Sigmoid colon (tissue), 7 donors: Measurements from ENCODE around the gene IGF2BP2. TPM values are rescaled to one million over a fixed set of nuclear protein-coding genes. Genes with fewer than 3 reads are reported as not detected.

Experiments
- DNase-seq: peaks from one replicate; pipeline ENCODE4 v3.0.0-alpha.2; 2019
- H3K27ac ChIP-seq, 4 donors: fragments of 200-600 bp; sonication (generic); one replicate each; pipeline ENCODE4 v1.5.1; 2016 to 2019; ENCODE audit warnings: mild to moderate bottlenecking in 1 of 4
- H3K27me3 ChIP-seq, 3 donors: fragments of 200-600 bp; sonication (generic); one replicate each; pipeline ENCODE4 v1.5.1; 2019; ENCODE audit warnings: mild to moderate bottlenecking in 1 of 3
- H3K36me3 ChIP-seq, 4 donors: fragments of 200-600 bp; sonication (generic); one replicate each; pipeline ENCODE4 v1.5.1; 2016 to 2019
- H3K4me1 ChIP-seq, 4 donors: fragments of 200-600 bp; sonication (generic); one replicate each; pipeline ENCODE4 v1.5.1; 2017 to 2019
- H3K4me3 ChIP-seq, 4 donors: fragments of 200-600 bp; sonication (generic); one replicate each; pipeline ENCODE4 v1.5.1; 2017 to 2019; ENCODE audit warnings: mild to moderate bottlenecking in 2 of 4, moderate library complexity in 1 of 4
- H3K9me3 ChIP-seq, 4 donors: fragments of 200-600 bp in 3 of 4; sonication (generic) in 3 of 4; one replicate each; pipeline versions ENCODE4 v1.5.1 to v1.6.1; 2013 to 2019
- CTCF ChIP-seq, 4 experiments: fragments of 450-650 bp in 3 of 4; fragments of 200-600 bp in 1 of 4; IDR thresholded peaks; one replicate each; pipeline ENCODE4 v1.5.1; 2016 to 2019; ENCODE audit warnings: antibody characterized with exemption in 4 of 4, mild to moderate bottlenecking in 3 of 4, moderate library complexity in 2 of 4
- EP300 ChIP-seq, 4 donors: sonication (generic); formaldehyde crosslinking; IDR thresholded peaks; one replicate each; pipeline ENCODE4 v1.6.1; 2017; ENCODE audit warnings: antibody characterized with exemption in 4 of 4
- POLR2A ChIP-seq, 2 donors: fragments of 450-650 bp; IDR thresholded peaks; one replicate each; pipeline ENCODE4 v1.6.1; 2016; ENCODE audit warnings: antibody characterized with exemption in 2 of 2, mild to moderate bottlenecking in 2 of 2, moderate library complexity in 2 of 2
- POLR2AphosphoS5 ChIP-seq, 4 donors: sonication (generic); formaldehyde crosslinking; IDR thresholded peaks; one replicate each; pipeline ENCODE4 v1.6.1; 2017; ENCODE audit warnings: antibody characterized with exemption in 4 of 4
- WGBS, 2 donors: extraction: QIAGEN DNeasy Blood & Tissue Kit; methylation state at CpG; one replicate each; pipeline ENCODE4 v1.1.7; 2013; 5-methylcytosine and 5-hydroxymethylcytosine counted together
- intact Hi-C: fragments of 100-400 bp; cut with DNase I; formaldehyde crosslinking; loops from one replicate; pipeline ENCODE4 v1.15.1; 2023
- polyA plus RNA-seq, 3 donors: library from polyadenylated mRNA; stranded (reverse); fragments of 200-250 nt; gene quantifications; one replicate each; pipeline ENCODE4 v1.2.3, GENCODE V29; 2013
- total RNA-seq, 4 donors: library from RNA; depleted of rRNA; stranded (reverse); fragments of >200 nt; gene quantifications; one replicate each; pipeline ENCODE4 v1.1.0, GENCODE V29; 2016
- donor health status: healthy with polysubstance abuse.
- donor health status: Bipolar disorder and iron deficiency.
- donor health status: healthy.

Gene IGF2BP2
- total and polyA plus RNA-seq, 7 donors = 6.3 to 20.7 (median 14.7) TPM

GRCh38 chr3:185759512-185759911 is 65.3 kb downstream of the IGF2BP2 start:
- Histone ChIP-seq H3K27me3 (no peaks in the 10 kb centered on the region), H3K9me3 (no peaks in the 10 kb centered on the region), H3K36me3 (no peaks in the 10 kb centered on the region), H3K4me1 (peaks cover 0 to 24% (median 10%) of the 10 kb centered on the region in 4 donors), H3K4me3 (no peak overlapping the region), H3K27ac (no peak overlapping the region)
- 80 to 83% methylated on average over 6 of the region's 6 CpGs for WGBS, 2 donors
- intact Hi-C loops = no loop called here
- no peak for DNase-seq
- no peak for TF ChIP-seq POLR2A (IDR thresholded peaks at IDR 0.05)
- no peak for TF ChIP-seq POLR2AphosphoS5 (IDR thresholded peaks at IDR 0.05)
- no peak for TF ChIP-seq EP300 (IDR thresholded peaks at IDR 0.05)
- TF ChIP-seq CTCF (IDR thresholded peaks at IDR 0.05) = no peak

- Histone ChIP-seq H3K36me3 (no peaks in the 10 kb centered on the region), H3K27me3 (no peaks in the 10 kb centered on the region), H3K9me3 (no peaks in the 10 kb centered on the region), H3K4me1 (peaks cover 0 to 18% (median 7%) of the 10 kb centered on the region in 4 donors), H3K27ac (no peak overlapping the region), H3K4me3 (no peak overlapping the region)
- 7 to 48% methylated on average over 1 of the region's 1 CpG for WGBS, 2 donors
- TF ChIP-seq EP300 (IDR thresholded peaks at IDR 0.05) (no peak), POLR2AphosphoS5 (IDR thresholded peaks at IDR 0.05) (no peak), CTCF (IDR thresholded peaks at IDR 0.05) (no peak), POLR2A (IDR thresholded peaks at IDR 0.05) (no peak)
- intact Hi-C loops = no loop called here
- DNase-seq = no peak
Observed at GRCh38 chr3:185758912-185759311, 65.9 kb downstream of the IGF2BP2 start.

- H3K9me3 ChIP-seq = no peaks in the 10 kb centered on the region
- H3K4me3 ChIP-seq = no peak overlapping the region
- H3K36me3 ChIP-seq = no peaks in the 10 kb centered on the region
- H3K27ac ChIP-seq = no peak overlapping the region
- no peaks in the 10 kb centered on the region for H3K27me3 ChIP-seq
- intact Hi-C loops = no loop called here
- TF ChIP-seq EP300 (IDR thresholded peaks at IDR 0.05) = no peak
- WGBS, 2 donors = 91 to 95% methylated on average over 2 of the region's 2 CpGs
- DNase-seq = no peak
- H3K4me1 ChIP-seq = peaks cover 0 to 14% (median 5%) of the 10 kb centered on the region in 4 donors
Observed at GRCh38 chr3:185757176-185757575, 67.7 kb downstream of the IGF2BP2 start.

GRCh38 chr3:185756477-185756876 is 68.4 kb downstream of the IGF2BP2 start:
- peaks cover 0 to 14% (median 5%) of the 10 kb centered on the region in 4 donors for H3K4me1 ChIP-seq
- TF ChIP-seq POLR2A (IDR thresholded peaks at IDR 0.05) (no peak), CTCF (IDR thresholded peaks at IDR 0.05) (no peak)
- H3K27ac ChIP-seq = no peak overlapping the region
- intact Hi-C loops = no loop called here
- no peaks in the 10 kb centered on the region for H3K27me3 ChIP-seq
- no peak overlapping the region for H3K4me3 ChIP-seq
- no peaks in the 10 kb centered on the region for H3K36me3 ChIP-seq
- H3K9me3 ChIP-seq = no peaks in the 10 kb centered on the region
- no peak for DNase-seq
- 88 to 93% methylated on average over 4 of the region's 4 CpGs for WGBS, 2 donors

GRCh38 chr3:185754920-185755319 is 69.9 kb downstream of the IGF2BP2 start:
- Histone ChIP-seq H3K9me3 (no peaks in the 10 kb centered on the region), H3K4me3 (no peak overlapping the region), H3K36me3 (no peaks in the 10 kb centered on the region), H3K27ac (no peak overlapping the region), H3K27me3 (no peaks in the 10 kb centered on the region), H3K4me1 (peaks cover 0 to 3% (median under 1%) of the 10 kb centered on the region in 4 donors)
- WGBS, 2 donors = 87 to 96% methylated on average over 3 of the region's 3 CpGs
- intact Hi-C loops = no loop called here
- no peak for DNase-seq
- TF ChIP-seq EP300 (IDR thresholded peaks at IDR 0.05) (no peak), POLR2A (IDR thresholded peaks at IDR 0.05) (no peak), POLR2AphosphoS5 (IDR thresholded peaks at IDR 0.05) (no peak), CTCF (IDR thresholded peaks at IDR 0.05) (no peak)
